Skeletal muscle satellite cell (primary cell): ENCODE results near the gene OR4C45. TPM values are rescaled to one million over a fixed set of nuclear protein-coding genes. Genes with fewer than 3 reads are reported as not detected.
"Not testable (repeated sequence)": the region's sequence is repeated elsewhere in the genome, so short reads cannot be mapped to it uniquely, and the experiment has no call there.

Source experiments
- H3K27me3 ChIP-seq: 2 replicates; pipeline ENCODE4 v1.7.0; 2013; ENCODE audit warnings: low read length; ENCODE audit not compliant: control insufficient read depth, insufficient read depth
- H3K36me3 ChIP-seq: 2 replicates; pipeline ENCODE4 v1.7.0; 2013; ENCODE audit warnings: mild to moderate bottlenecking, control low read depth, low read length; ENCODE audit not compliant: insufficient read depth
- H3K4me1 ChIP-seq: 2 replicates; pipeline ENCODE4 v1.7.0; 2013; ENCODE audit warnings: low read length; ENCODE audit not compliant: control insufficient read depth, insufficient read depth
- H3K4me2 ChIP-seq: 2 replicates; pipeline ENCODE4 v1.7.0; 2013; ENCODE audit warnings: mild to moderate bottlenecking, low read length
- H3K4me3 ChIP-seq: 2 replicates; pipeline ENCODE4 v1.7.0; 2013; ENCODE audit warnings: low read length
- H3K9ac ChIP-seq: 2 replicates; pipeline ENCODE4 v1.7.0; 2013; ENCODE audit warnings: mild to moderate bottlenecking, low read depth, low read length, moderate library complexity
- H3K9me3 ChIP-seq: replicated peaks from 2 replicates; pipeline ENCODE4 v1.7.0; 2013; ENCODE audit warnings: mild to moderate bottlenecking, control low read depth, low read length
- total RNA-seq: library from RNA; depleted of rRNA; stranded (reverse); fragments of >200 nt; gene quantifications from 2 replicates; pipeline ENCODE4 v1.2.3, GENCODE V29; 2012; rRNA removed

OR4C45 gene
- not detected in 2 replicates for total RNA-seq

GRCh38 chr11:50032574-50032973 lies at the start of gene OR4C45:
Gene OR4C45, plus strand, starts transcription at chr11:50032874.
- no peak within 1 kb of the TSS for H3K9ac ChIP-seq
- no peaks in the 10 kb centered on the region for H3K9me3 ChIP-seq
- no peak within 1 kb of the TSS for H3K4me3 ChIP-seq
- H3K36me3 ChIP-seq: no peaks in the 10 kb centered on the region
- no peak within 1 kb of the TSS for H3K4me2 ChIP-seq
- H3K4me1 ChIP-seq: no peaks in the 10 kb centered on the region
- no peaks in the 10 kb centered on the region for H3K27me3 ChIP-seq

- Histone ChIP-seq H3K27me3 (no peaks in the 10 kb centered on the region), H3K4me3 (no peak overlapping the region), H3K36me3 (no peaks in the 10 kb centered on the region), H3K9me3 (no peaks in the 10 kb centered on the region), H3K9ac (no peak overlapping the region), H3K4me1 (no peaks in the 10 kb centered on the region), H3K4me2 (no peak overlapping the region)
Measured at GRCh38 chr11:49995565-49995964, 37.1 kb upstream of the OR4C45 start.

- Histone ChIP-seq H3K27me3 (no peaks in the 10 kb centered on the region), H3K4me3 (no peak overlapping the region), H3K36me3 (no peaks in the 10 kb centered on the region), H3K9ac (no peak overlapping the region), H3K4me2 (no peak overlapping the region), H3K9me3 (no peaks in the 10 kb centered on the region), H3K4me1 (no peaks in the 10 kb centered on the region)
Measured at GRCh38 chr11:50030193-50030592, 2.5 kb upstream of the OR4C45 start.

- H3K27me3 ChIP-seq, H3K9me3 ChIP-seq, H3K4me2 ChIP-seq, H3K4me1 ChIP-seq, H3K4me3 ChIP-seq, H3K36me3 ChIP-seq, H3K9ac ChIP-seq: not testable (repeated sequence)
Measured at GRCh38 chr11:50036239-50036638, 3.6 kb downstream of the OR4C45 start.

- H3K36me3 ChIP-seq: no peaks in the 10 kb centered on the region
- no peak overlapping the region for H3K4me3 ChIP-seq
- H3K9me3 ChIP-seq: no peaks in the 10 kb centered on the region
- H3K4me1 ChIP-seq: no peaks in the 10 kb centered on the region
- H3K9ac ChIP-seq: no peak overlapping the region
- H3K27me3 ChIP-seq: no peaks in the 10 kb centered on the region
- no peak overlapping the region for H3K4me2 ChIP-seq
Measured at GRCh38 chr11:50037251-50037650, 4.6 kb downstream of the OR4C45 start.

GRCh38 chr11:50044647-50045046 lies 12.0 kb downstream of the OR4C45 start:
- H3K4me3 ChIP-seq: no peak overlapping the region
- H3K36me3 ChIP-seq: no peaks in the 10 kb centered on the region
- no peaks in the 10 kb centered on the region for H3K4me1 ChIP-seq
- peaks cover 4% of the 10 kb centered on the region for H3K9me3 ChIP-seq
- H3K9ac ChIP-seq: no peak overlapping the region
- no peaks in the 10 kb centered on the region for H3K27me3 ChIP-seq
- H3K4me2 ChIP-seq: no peak overlapping the region

- H3K27me3 ChIP-seq, H3K4me1 ChIP-seq, H3K9ac ChIP-seq, H3K36me3 ChIP-seq, H3K4me3 ChIP-seq, H3K9me3 ChIP-seq, H3K4me2 ChIP-seq: not testable (repeated sequence)
Measured at GRCh38 chr11:50063056-50063455, 30.4 kb downstream of the OR4C45 start.

- H3K4me2 ChIP-seq: no peak overlapping the region
- H3K36me3 ChIP-seq: no peaks in the 10 kb centered on the region
- H3K27me3 ChIP-seq: no peaks in the 10 kb centered on the region
- H3K4me1 ChIP-seq: no peaks in the 10 kb centered on the region
- no peak overlapping the region for H3K4me3 ChIP-seq
- no peaks in the 10 kb centered on the region for H3K9me3 ChIP-seq
- H3K9ac ChIP-seq: no peak overlapping the region
Measured at GRCh38 chr11:50070389-50070788, 37.7 kb downstream of the OR4C45 start.

- no peaks in the 10 kb centered on the region for H3K36me3 ChIP-seq
- peaks cover 11% of the 10 kb centered on the region for H3K9me3 ChIP-seq
- H3K4me3 ChIP-seq: no peak overlapping the region
- H3K4me2 ChIP-seq: no peak overlapping the region
- no peaks in the 10 kb centered on the region for H3K27me3 ChIP-seq
- no peaks in the 10 kb centered on the region for H3K4me1 ChIP-seq
- H3K9ac ChIP-seq: no peak overlapping the region
Measured at GRCh38 chr11:50071584-50072225, 39.0 kb downstream of the OR4C45 start.

- no peaks in the 10 kb centered on the region for H3K36me3 ChIP-seq
- peaks cover 18% of the 10 kb centered on the region for H3K9me3 ChIP-seq
- H3K4me3 ChIP-seq: no peak overlapping the region
Measured at GRCh38 chr11:50072226-50073112, 39.8 kb downstream of the OR4C45 start.

GRCh38 chr11:50073113-50074105 lies 40.7 kb downstream of the OR4C45 start:
- Histone ChIP-seq H3K27me3 (no peaks in the 10 kb centered on the region), H3K36me3 (no peaks in the 10 kb centered on the region), H3K4me2 (no peak overlapping the region), H3K4me1 (no peaks in the 10 kb centered on the region), H3K9ac (no peak overlapping the region), H3K9me3 (peaks cover 19% of the 10 kb centered on the region), H3K4me3 (no peak overlapping the region)

More at GRCh38 chr11:50072226-50073112, 39.8 kb downstream of the OR4C45 start:
- no peak overlapping the region for H3K4me2 ChIP-seq
- H3K9ac ChIP-seq: no peak overlapping the region
- H3K27me3 ChIP-seq: no peaks in the 10 kb centered on the region
- no peaks in the 10 kb centered on the region for H3K4me1 ChIP-seq
